B cell (primary cell): ENCODE results near the gene PODNL1.

ENCODE experiments used
- EZH2 ChIP-seq: IDR thresholded peaks from 2 replicates; pipeline ENCODE4 v1.6.1; 2012; ENCODE audit warnings: borderline replicate concordance, low read depth, mild to moderate bottlenecking, moderate library complexity, low read length; ENCODE audit not compliant: insufficient read depth, poor library complexity, severe bottlenecking
- TF ChIP-seq, protein P1 (sequence below): fragments of 200-600 bp; IDR thresholded peaks from one replicate; pipeline ENCODE4 v1.8.0; 2022; ENCODE audit warnings: antibody characterized with exemption, mild to moderate bottlenecking

DNA sequence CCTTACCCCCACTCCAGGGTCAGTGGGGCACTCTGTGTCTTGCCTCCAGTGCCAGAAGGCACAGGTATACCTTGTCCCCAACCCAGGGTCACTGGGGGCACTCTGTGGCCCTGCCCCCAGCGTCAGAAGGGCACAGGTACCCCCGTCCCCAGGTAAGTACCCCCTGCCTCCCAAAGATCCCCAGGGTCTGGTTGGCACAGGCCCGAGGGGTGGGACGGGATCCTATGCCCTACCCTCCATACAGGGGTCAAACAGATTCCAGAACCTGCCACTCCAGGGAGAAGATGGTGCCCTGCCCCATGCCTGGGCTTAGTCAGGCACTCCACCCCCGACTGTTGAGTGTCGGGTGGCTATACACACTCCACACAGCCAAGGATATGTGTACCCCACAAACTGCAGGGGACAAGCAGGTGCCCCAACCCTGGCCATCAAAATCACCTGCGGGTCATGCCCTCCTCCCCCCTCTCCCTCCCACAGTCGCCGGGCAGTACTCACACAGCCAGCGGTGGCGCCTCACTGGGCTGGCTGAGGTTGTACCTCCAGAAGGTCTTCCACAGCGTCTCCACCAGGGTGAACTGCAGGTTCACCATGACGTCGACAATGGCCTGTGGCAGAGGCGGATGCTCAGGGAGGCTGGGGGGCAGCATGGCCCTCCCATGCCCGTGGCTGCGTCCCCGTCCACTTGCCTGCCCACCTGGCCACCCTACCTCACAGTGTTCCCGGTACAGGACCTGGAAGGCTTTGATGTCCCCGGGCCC is 27.9 kb upstream of the PODNL1 start:
- TF ChIP-seq, protein P1, sequence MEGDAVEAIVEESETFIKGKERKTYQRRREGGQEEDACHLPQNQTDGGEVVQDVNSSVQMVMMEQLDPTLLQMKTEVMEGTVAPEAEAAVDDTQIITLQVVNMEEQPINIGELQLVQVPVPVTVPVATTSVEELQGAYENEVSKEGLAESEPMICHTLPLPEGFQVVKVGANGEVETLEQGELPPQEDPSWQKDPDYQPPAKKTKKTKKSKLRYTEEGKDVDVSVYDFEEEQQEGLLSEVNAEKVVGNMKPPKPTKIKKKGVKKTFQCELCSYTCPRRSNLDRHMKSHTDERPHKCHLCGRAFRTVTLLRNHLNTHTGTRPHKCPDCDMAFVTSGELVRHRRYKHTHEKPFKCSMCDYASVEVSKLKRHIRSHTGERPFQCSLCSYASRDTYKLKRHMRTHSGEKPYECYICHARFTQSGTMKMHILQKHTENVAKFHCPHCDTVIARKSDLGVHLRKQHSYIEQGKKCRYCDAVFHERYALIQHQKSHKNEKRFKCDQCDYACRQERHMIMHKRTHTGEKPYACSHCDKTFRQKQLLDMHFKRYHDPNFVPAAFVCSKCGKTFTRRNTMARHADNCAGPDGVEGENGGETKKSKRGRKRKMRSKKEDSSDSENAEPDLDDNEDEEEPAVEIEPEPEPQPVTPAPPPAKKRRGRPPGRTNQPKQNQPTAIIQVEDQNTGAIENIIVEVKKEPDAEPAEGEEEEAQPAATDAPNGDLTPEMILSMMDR = no peak
- TF ChIP-seq EZH2 = no peak
